Measurements from ENCODE around the gene ST6GALNAC1. TPM values are rescaled to one million over a fixed set of nuclear protein-coding genes. Genes with fewer than 3 reads are reported as not detected.

ST6GALNAC1 gene
- total and polyA plus RNA-seq, 2 of the 8 experiments (the other 6 are each of a cell fraction or from before 2014, with no cell fraction given): not detected

GRCh38 chr17:76678330-76678729 lies 34.8 kb upstream of the ST6GALNAC1 start:
- FAIRE-seq: no peak
- H3K79me1 ChIP-seq (ENCODE audit: low read depth, low read length): no peaks in the 10 kb centered on the region
- WGBS, 2 experiments (ENCODE audit: extremely low coverage in 1 of 2, insufficient coverage in 1 of 2, insufficient read length in 1 of 2, insufficient replicate concordance in 2 of 2, low coverage in 1 of 2, low lambda C conversion rate in 2 of 2, missing lambda C conversion rate in 1 of 2): 82% methylated on average over 12 of the region's 12 CpGs; no CpG with 5 or more reads in 1 of the 2 experiments
- no peak for TF ChIP-seq RFX5 (IDR thresholded peaks at IDR 0.05; ENCODE audit: borderline replicate concordance, low read depth, low read length)
- TF ChIP-seq, protein P1, sequence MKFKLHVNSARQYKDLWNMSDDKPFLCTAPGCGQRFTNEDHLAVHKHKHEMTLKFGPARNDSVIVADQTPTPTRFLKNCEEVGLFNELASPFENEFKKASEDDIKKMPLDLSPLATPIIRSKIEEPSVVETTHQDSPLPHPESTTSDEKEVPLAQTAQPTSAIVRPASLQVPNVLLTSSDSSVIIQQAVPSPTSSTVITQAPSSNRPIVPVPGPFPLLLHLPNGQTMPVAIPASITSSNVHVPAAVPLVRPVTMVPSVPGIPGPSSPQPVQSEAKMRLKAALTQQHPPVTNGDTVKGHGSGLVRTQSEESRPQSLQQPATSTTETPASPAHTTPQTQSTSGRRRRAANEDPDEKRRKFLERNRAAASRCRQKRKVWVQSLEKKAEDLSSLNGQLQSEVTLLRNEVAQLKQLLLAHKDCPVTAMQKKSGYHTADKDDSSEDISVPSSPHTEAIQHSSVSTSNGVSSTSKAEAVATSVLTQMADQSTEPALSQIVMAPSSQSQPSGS (IDR thresholded peaks at IDR 0.05; ENCODE audit: low read length): no peak

More at GRCh38 chr17:76678330-76678729, 34.8 kb upstream of the ST6GALNAC1 start:
- ChIA-PET POLR2A (ENCODE audit: partially characterized antibody) (interaction anchor here (1.1 kb wide), 2 partner anchors 54 to 59 kb away, joined by 3 read pairs; partner anchors contain the start of gene SRSF2), CTCF (ENCODE audit: partially characterized antibody) (interaction anchor here (0.7 to 1.5 kb wide), 4 partner anchors 25 to 127 kb away, joined by 3 to 5 read pairs (median 4); no protein-coding TSS in a partner anchor)
- Histone ChIP-seq H3K23me2 (ENCODE audit: low read depth, low read length) (no peaks in the 10 kb centered on the region), H4K20me1 (replicated peaks in 1 of 2; ENCODE audit: control insufficient read depth in 1 of 2, insufficient read depth in 2 of 2, low read length in 2 of 2) (peaks cover 0 to 2% of the 10 kb centered on the region in 2 experiments), H2BK12ac (ENCODE audit: low read depth, low read length) (no peak overlapping the region), H2AFZ (ENCODE audit: low read length) (no peak overlapping the region), H2BK20ac (ENCODE audit: low read length) (no peak overlapping the region), H2AK5ac (ENCODE audit: low read depth, low read length) (no peak overlapping the region), H4K5ac (ENCODE audit: insufficient read length, low read depth, low read length) (no peak overlapping the region), H3K23ac (ENCODE audit: insufficient read length) (no peak overlapping the region), H3K9ac (replicated peaks in 1 of 4; ENCODE audit: extremely low read depth in 1 of 4, low read depth in 3 of 4, low read length in 3 of 4) (no peak overlapping the region), H2BK5ac (ENCODE audit: low read depth, low read length) (no peak overlapping the region), H3K4me3 (ENCODE audit: extremely low read depth in 1 of 4, insufficient read depth in 2 of 4, low read depth in 3 of 4, low read length in 4 of 4) (no peak overlapping the region), H3K4ac (replicated peaks; ENCODE audit: insufficient read length, low read depth, low read length) (no peak overlapping the region), H2BK15ac (ENCODE audit: low read length) (no peak overlapping the region), H3K9me3 (ENCODE audit: insufficient read depth in 2 of 2, low read depth in 1 of 2, low read length in 1 of 2) (no peaks in the 10 kb centered on the region), H4K91ac (replicated peaks; ENCODE audit: insufficient read length, low read length) (no peak overlapping the region), H3K14ac (ENCODE audit: insufficient read length) (no peak overlapping the region), H4K8ac (ENCODE audit: extremely low read depth, insufficient read depth, low read length) (no peak overlapping the region), H3K56ac (replicated peaks; ENCODE audit: insufficient read length, low read depth, low read length) (no peak overlapping the region), H2BK120ac (replicated peaks; ENCODE audit: low read depth, low read length) (no peak overlapping the region), H3K27me3 (replicated peaks in 1 of 4; ENCODE audit: control insufficient read depth in 3 of 4, extremely low read depth in 1 of 4, insufficient read depth in 3 of 4, low read length in 3 of 4) (no peaks in the 10 kb centered on the region), H3K36me3 (ENCODE audit: control insufficient read depth in 2 of 4, insufficient read depth in 4 of 4, low read length in 3 of 4) (no peaks in the 10 kb centered on the region), H3K4me2 (ENCODE audit: insufficient read depth in 1 of 2, low read depth in 2 of 2, low read length in 2 of 2) (no peak overlapping the region), H3K27ac (ENCODE audit: low read depth, low read length) (no peak overlapping the region), H3K79me2 (ENCODE audit: control insufficient read depth in 1 of 2, insufficient read depth in 2 of 2, low read length in 2 of 2) (no peaks in the 10 kb centered on the region), H3K4me1 (replicated peaks in 1 of 4; ENCODE audit: control insufficient read depth in 3 of 4, insufficient read depth in 4 of 4, low read length in 3 of 4) (peaks cover 0 to 8% (median 4%) of the 10 kb centered on the region in 4 experiments; a peak in 5 of 7 replicates), H3K18ac (ENCODE audit: extremely low read depth, low read length) (no peak overlapping the region)
- DNase-seq (ENCODE audit: low read depth in 1 of 2, low spot score in 2 of 2): no peak
